Karpas-422 (cell line): Measurements from ENCODE around the gene SLC6A14. TPM values are rescaled to one million over a fixed set of nuclear protein-coding genes. Genes with fewer than 3 reads are reported as not detected.

Experiments used
- small RNA-seq: library from RNA; depleted of rRNA; stranded (forward); fragments of <200 nt; gene quantifications from one replicate; pipeline ENCODE3, GENCODE V24; 2014
- total RNA-seq: library from RNA; depleted of rRNA; stranded (reverse); fragments of >200 nt; shearing (Covaris generic); gene quantifications from 2 replicates; pipeline ENCODE4 v1.2.3, GENCODE V29; 2014; ENCODE audit warnings: low replicate concordance; rRNA removed

Gene SLC6A14
- total RNA-seq, 1 experiment from 2014 or later: not detected

Small RNA genes lying within 50 kb of the gene (small RNA-seq; reads per million reads assigned to genes)
- gene RNU6-154P: not detected

Other genes with a start within 250 kb of the SLC6A14 start
- not detected in 2 replicates for gene CT83, start 26.4 kb downstream of the SLC6A14 start, total RNA-seq